Kasumi-1 (cell line): ENCODE data around the gene FYTTD1.

Source experiments
- DNase-seq, 2 experiments: peaks; one replicate each; lab custom pipeline; 2025; lab: John Stamatoyannopoulos, UW

Gene FYTTD1

GRCh38 chr3:197836244-197836643, 86.6 kb downstream of the FYTTD1 start:
- DNase-seq, result no peak
